Measurements from ENCODE around the gene ARHGAP8. TPM values are rescaled to one million over a fixed set of nuclear protein-coding genes. Genes with fewer than 3 reads are reported as not detected.

ARHGAP8 gene
- total and polyA plus RNA-seq, 2 donors: 1.5 to 4.5 TPM

- WGBS: 91% methylated on average over 8 of the region's 8 CpGs
- H3K4me1 ChIP-seq (ENCODE audit: control insufficient read depth in 2 of 2, insufficient read depth in 2 of 2, low read length in 2 of 2): no peaks in the 10 kb centered on the region
- no peaks in the 10 kb centered on the region for H3K9me3 ChIP-seq (ENCODE audit: control insufficient read depth in 2 of 2, insufficient read depth in 1 of 2, low read length in 1 of 2)
- no peak overlapping the region for H3K27ac ChIP-seq (ENCODE audit: low read depth in 1 of 2, low read length in 1 of 2)
- no peak for DNase-seq (ENCODE audit: low read depth in 6 of 9, low spot score in 9 of 9)
- no peak overlapping the region for H3K4me3 ChIP-seq (ENCODE audit: low read length in 2 of 2)
- no peaks in the 10 kb centered on the region for H3K36me3 ChIP-seq (ENCODE audit: control insufficient read depth in 2 of 2, insufficient read depth in 2 of 2, low read length in 1 of 2)
- peaks cover 0 to 2% of the 10 kb centered on the region in 2 donors for H3K27me3 ChIP-seq (ENCODE audit: control insufficient read depth in 2 of 2, insufficient read depth in 1 of 2, low read length in 1 of 2)
Observed at GRCh38 chr22:44823396-44823795, 71.0 kb downstream of the ARHGAP8 start.

- H3K27me3 ChIP-seq (ENCODE audit: control insufficient read depth in 2 of 2, insufficient read depth in 1 of 2, low read length in 1 of 2): peaks cover 0 to 2% of the 10 kb centered on the region in 2 donors
- H3K27ac ChIP-seq (ENCODE audit: low read depth in 1 of 2, low read length in 1 of 2): no peak overlapping the region
- WGBS: 84% methylated on average over 4 of the region's 4 CpGs
- H3K4me1 ChIP-seq (ENCODE audit: control insufficient read depth in 2 of 2, insufficient read depth in 2 of 2, low read length in 2 of 2): no peaks in the 10 kb centered on the region
- no peak for DNase-seq (ENCODE audit: low read depth in 6 of 9, low spot score in 9 of 9)
- no peaks in the 10 kb centered on the region for H3K9me3 ChIP-seq (ENCODE audit: control insufficient read depth in 2 of 2, insufficient read depth in 1 of 2, low read length in 1 of 2)
- no peaks in the 10 kb centered on the region for H3K36me3 ChIP-seq (ENCODE audit: control insufficient read depth in 2 of 2, insufficient read depth in 2 of 2, low read length in 1 of 2)
- H3K4me3 ChIP-seq (ENCODE audit: low read length in 2 of 2): no peak overlapping the region
Observed at GRCh38 chr22:44823806-44824205, 71.4 kb downstream of the ARHGAP8 start.

DNA sequence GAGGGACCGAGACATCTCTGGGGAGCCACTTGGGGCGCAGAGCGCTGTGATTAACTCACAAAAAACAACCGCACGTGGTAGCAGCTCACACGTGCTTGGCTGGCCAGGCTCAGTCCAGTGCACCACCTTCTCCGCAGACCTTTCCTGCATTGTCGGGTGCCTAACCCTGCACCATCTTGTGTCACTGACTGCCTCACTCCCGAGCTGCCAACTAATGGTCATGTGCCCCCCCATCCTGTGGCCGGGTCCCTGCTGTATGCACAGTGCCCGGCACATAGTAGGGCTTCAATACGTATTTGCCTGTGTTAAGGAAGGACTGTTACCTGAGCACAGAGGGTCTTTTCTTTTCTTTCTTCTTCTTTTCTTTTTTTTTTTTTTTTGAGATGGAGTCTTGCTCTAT lies 71.9 kb downstream of the ARHGAP8 start:
- Histone ChIP-seq H3K4me3 (ENCODE audit: low read length in 2 of 2) (no peak overlapping the region), H3K27ac (ENCODE audit: low read depth in 1 of 2, low read length in 1 of 2) (no peak overlapping the region), H3K36me3 (ENCODE audit: control insufficient read depth in 2 of 2, insufficient read depth in 2 of 2, low read length in 1 of 2) (no peaks in the 10 kb centered on the region), H3K4me1 (ENCODE audit: control insufficient read depth in 2 of 2, insufficient read depth in 2 of 2, low read length in 2 of 2) (no peaks in the 10 kb centered on the region), H3K9me3 (ENCODE audit: control insufficient read depth in 2 of 2, insufficient read depth in 1 of 2, low read length in 1 of 2) (no peaks in the 10 kb centered on the region), H3K27me3 (ENCODE audit: control insufficient read depth in 2 of 2, insufficient read depth in 1 of 2, low read length in 1 of 2) (peaks cover 0 to 2% of the 10 kb centered on the region in 2 donors)
- 90% methylated on average over 12 of the region's 12 CpGs for WGBS
- no peak for DNase-seq (ENCODE audit: low read depth in 6 of 9, low spot score in 9 of 9)

- no peak for DNase-seq (ENCODE audit: low read depth in 6 of 9, low spot score in 9 of 9)
- H3K36me3 ChIP-seq (ENCODE audit: control insufficient read depth in 2 of 2, insufficient read depth in 2 of 2, low read length in 1 of 2): no peaks in the 10 kb centered on the region
- peaks cover 0 to 2% of the 10 kb centered on the region in 2 donors for H3K27me3 ChIP-seq (ENCODE audit: control insufficient read depth in 2 of 2, insufficient read depth in 1 of 2, low read length in 1 of 2)
- WGBS: 93% methylated on average over 43 of the region's 43 CpGs
- no peaks in the 10 kb centered on the region for H3K4me1 ChIP-seq (ENCODE audit: control insufficient read depth in 2 of 2, insufficient read depth in 2 of 2, low read length in 2 of 2)
- no peaks in the 10 kb centered on the region for H3K9me3 ChIP-seq (ENCODE audit: control insufficient read depth in 2 of 2, insufficient read depth in 1 of 2, low read length in 1 of 2)
- H3K27ac ChIP-seq (ENCODE audit: low read depth in 1 of 2, low read length in 1 of 2): no peak overlapping the region
- no peak overlapping the region for H3K4me3 ChIP-seq (ENCODE audit: low read length in 2 of 2)
Observed at GRCh38 chr22:44825310-44826150, 73.2 kb downstream of the ARHGAP8 start.

DNA sequence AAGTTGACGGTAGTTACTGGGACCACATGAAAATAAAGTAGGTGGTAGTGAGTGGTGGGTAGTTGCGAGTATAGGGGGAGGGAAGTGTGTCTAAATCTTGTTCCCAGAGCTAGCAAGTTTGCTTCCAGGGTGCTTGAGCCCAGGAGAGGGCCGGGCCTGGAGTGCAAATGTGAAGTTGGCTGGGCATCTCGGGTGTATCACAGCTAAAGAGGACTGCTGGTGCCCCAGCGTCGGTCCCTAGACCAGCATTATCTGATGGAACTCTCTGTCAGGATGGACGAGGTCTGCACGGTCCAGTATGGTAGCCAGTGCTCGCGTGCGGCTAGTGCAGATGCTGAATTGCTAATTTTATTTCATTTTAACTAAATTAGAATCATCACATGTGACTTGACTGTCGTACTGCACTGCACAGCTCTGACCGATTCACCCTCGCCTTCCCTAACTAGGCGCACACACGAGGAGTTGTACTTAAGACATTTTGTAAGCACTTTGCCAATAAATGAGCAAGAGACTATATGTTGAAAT lies 75.4 kb downstream of the ARHGAP8 start:
- H3K27me3 ChIP-seq (ENCODE audit: control insufficient read depth in 2 of 2, insufficient read depth in 1 of 2, low read length in 1 of 2): peaks cover 0 to 2% of the 10 kb centered on the region in 2 donors
- DNase-seq (ENCODE audit: low read depth in 6 of 9, low spot score in 9 of 9): no peak
- no peaks in the 10 kb centered on the region for H3K9me3 ChIP-seq (ENCODE audit: control insufficient read depth in 2 of 2, insufficient read depth in 1 of 2, low read length in 1 of 2)
- 96% methylated on average over 16 of the region's 16 CpGs for WGBS
- no peak overlapping the region for H3K4me3 ChIP-seq (ENCODE audit: low read length in 2 of 2)
- no peaks in the 10 kb centered on the region for H3K36me3 ChIP-seq (ENCODE audit: control insufficient read depth in 2 of 2, insufficient read depth in 2 of 2, low read length in 1 of 2)
- H3K4me1 ChIP-seq (ENCODE audit: control insufficient read depth in 2 of 2, insufficient read depth in 2 of 2, low read length in 2 of 2): no peaks in the 10 kb centered on the region
- H3K27ac ChIP-seq (ENCODE audit: low read depth in 1 of 2, low read length in 1 of 2): no peak overlapping the region

DNA sequence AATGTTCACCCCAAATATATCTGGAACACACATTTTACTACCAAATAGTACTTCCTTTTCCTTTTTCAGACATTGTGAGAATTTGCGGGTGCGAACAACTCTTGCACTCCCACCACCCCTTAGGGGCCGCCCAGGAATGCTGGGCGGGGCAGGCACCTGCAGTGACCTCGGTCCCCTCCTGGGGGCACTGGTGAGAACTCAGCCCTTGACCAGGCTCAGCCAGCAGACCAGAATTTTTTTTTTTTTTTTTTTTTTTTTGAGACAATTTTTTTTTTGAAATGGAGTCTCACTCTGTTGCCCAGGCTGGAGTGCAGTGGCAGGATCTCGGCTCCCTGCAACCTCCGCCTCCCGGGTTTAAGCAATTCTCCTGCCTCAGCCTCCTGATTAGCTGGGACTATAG lies 75.8 kb downstream of the ARHGAP8 start:
- no peak overlapping the region for H3K4me3 ChIP-seq (ENCODE audit: low read length in 2 of 2)
- no peaks in the 10 kb centered on the region for H3K36me3 ChIP-seq (ENCODE audit: control insufficient read depth in 2 of 2, insufficient read depth in 2 of 2, low read length in 1 of 2)
- DNase-seq (ENCODE audit: low read depth in 6 of 9, low spot score in 9 of 9): no peak
- WGBS: 56% methylated on average over 8 of the region's 8 CpGs
- no peaks in the 10 kb centered on the region for H3K9me3 ChIP-seq (ENCODE audit: control insufficient read depth in 2 of 2, insufficient read depth in 1 of 2, low read length in 1 of 2)
- H3K27ac ChIP-seq (ENCODE audit: low read depth in 1 of 2, low read length in 1 of 2): no peak overlapping the region
- peaks cover 0 to 2% of the 10 kb centered on the region in 2 donors for H3K27me3 ChIP-seq (ENCODE audit: control insufficient read depth in 2 of 2, insufficient read depth in 1 of 2, low read length in 1 of 2)
- no peaks in the 10 kb centered on the region for H3K4me1 ChIP-seq (ENCODE audit: control insufficient read depth in 2 of 2, insufficient read depth in 2 of 2, low read length in 2 of 2)

DNA sequence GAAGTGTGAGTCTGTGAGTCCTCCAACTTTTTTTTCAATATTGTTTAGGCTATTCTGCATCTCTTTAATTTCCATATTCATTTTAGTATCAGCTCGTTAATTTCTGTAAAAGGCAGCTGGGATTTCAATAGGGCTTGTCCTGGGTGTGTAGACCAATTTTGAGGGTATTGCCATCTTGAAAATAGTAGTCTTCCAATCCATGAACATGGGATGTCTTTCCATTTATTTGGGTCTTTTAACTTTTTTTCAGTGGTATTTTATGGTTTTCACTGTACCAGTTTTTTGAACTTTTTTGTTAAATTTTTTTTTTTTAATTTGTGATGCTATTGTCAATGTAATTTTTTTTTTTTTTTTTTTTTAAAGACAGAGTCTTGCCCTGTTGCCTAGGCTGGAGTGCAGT lies 79.5 kb downstream of the ARHGAP8 start:
- H3K4me1 ChIP-seq (ENCODE audit: control insufficient read depth in 2 of 2, insufficient read depth in 2 of 2, low read length in 2 of 2): no peaks in the 10 kb centered on the region
- no peak overlapping the region for H3K4me3 ChIP-seq (ENCODE audit: low read length in 2 of 2)
- H3K9me3 ChIP-seq (ENCODE audit: control insufficient read depth in 2 of 2, insufficient read depth in 1 of 2, low read length in 1 of 2): no peaks in the 10 kb centered on the region
- no peak for DNase-seq (ENCODE audit: low read depth in 6 of 9, low spot score in 9 of 9)
- no peak overlapping the region for H3K27ac ChIP-seq (ENCODE audit: low read depth in 1 of 2, low read length in 1 of 2)
- WGBS: 85% methylated on average over 1 of the region's 1 CpG
- peaks cover 0 to 2% of the 10 kb centered on the region in 2 donors for H3K27me3 ChIP-seq (ENCODE audit: control insufficient read depth in 2 of 2, insufficient read depth in 1 of 2, low read length in 1 of 2)
- H3K36me3 ChIP-seq (ENCODE audit: control insufficient read depth in 2 of 2, insufficient read depth in 2 of 2, low read length in 1 of 2): no peaks in the 10 kb centered on the region

DNA sequence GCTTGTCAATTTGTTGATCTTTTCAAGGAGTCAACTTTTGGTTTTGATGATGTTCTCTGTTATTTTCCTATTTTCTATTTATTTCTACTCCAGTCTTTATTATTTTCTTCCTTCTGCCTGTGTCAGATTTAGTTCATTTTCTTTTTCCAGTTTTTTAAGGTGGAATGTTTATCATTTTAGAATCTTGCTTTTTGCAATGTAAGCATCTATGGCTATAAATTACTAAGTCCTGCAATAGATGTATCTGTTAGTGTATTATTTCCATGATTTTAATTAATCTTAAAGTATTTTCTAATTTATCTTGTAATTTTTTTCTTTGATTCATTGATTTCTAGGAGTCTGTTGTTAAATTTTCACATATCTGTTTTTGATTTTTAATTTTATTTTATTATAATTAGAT lies 81.7 kb downstream of the ARHGAP8 start:
- no peak overlapping the region for H3K27ac ChIP-seq (ENCODE audit: low read depth in 1 of 2, low read length in 1 of 2)
- DNase-seq (ENCODE audit: low read depth in 6 of 9, low spot score in 9 of 9): no peak
- no peaks in the 10 kb centered on the region for H3K9me3 ChIP-seq (ENCODE audit: control insufficient read depth in 2 of 2, insufficient read depth in 1 of 2, low read length in 1 of 2)
- no peak overlapping the region for H3K4me3 ChIP-seq (ENCODE audit: low read length in 2 of 2)
- no peaks in the 10 kb centered on the region for H3K4me1 ChIP-seq (ENCODE audit: control insufficient read depth in 2 of 2, insufficient read depth in 2 of 2, low read length in 2 of 2)
- H3K27me3 ChIP-seq (ENCODE audit: control insufficient read depth in 2 of 2, insufficient read depth in 1 of 2, low read length in 1 of 2): no peaks in the 10 kb centered on the region
- no peaks in the 10 kb centered on the region for H3K36me3 ChIP-seq (ENCODE audit: control insufficient read depth in 2 of 2, insufficient read depth in 2 of 2, low read length in 1 of 2)

- H3K27ac ChIP-seq (ENCODE audit: low read depth in 1 of 2, low read length in 1 of 2): no peak overlapping the region
- WGBS: 84% methylated on average over 15 of the region's 15 CpGs
- DNase-seq (ENCODE audit: low read depth in 6 of 9, low spot score in 9 of 9): no peak
- H3K4me3 ChIP-seq (ENCODE audit: low read length in 2 of 2): no peak overlapping the region
- peaks cover 0 to 1% of the 10 kb centered on the region in 2 donors for H3K9me3 ChIP-seq (ENCODE audit: control insufficient read depth in 2 of 2, insufficient read depth in 1 of 2, low read length in 1 of 2)
- H3K4me1 ChIP-seq (ENCODE audit: control insufficient read depth in 2 of 2, insufficient read depth in 2 of 2, low read length in 2 of 2): no peaks in the 10 kb centered on the region
- H3K27me3 ChIP-seq (ENCODE audit: control insufficient read depth in 2 of 2, insufficient read depth in 1 of 2, low read length in 1 of 2): peaks cover 0 to 2% of the 10 kb centered on the region in 2 donors
- H3K36me3 ChIP-seq (ENCODE audit: control insufficient read depth in 2 of 2, insufficient read depth in 2 of 2, low read length in 1 of 2): no peaks in the 10 kb centered on the region
Observed at GRCh38 chr22:44837481-44837880, 85.1 kb downstream of the ARHGAP8 start.

Data from thymus (tissue), 11 donors.